Neuronal stem cell (in vitro differentiated cells): ENCODE results near the gene SLC36A2.
"Not testable (repeated sequence)": the region's sequence is repeated elsewhere in the genome, so short reads cannot be mapped to it uniquely, and the experiment has no call there.

Experiments
- DNase-seq: peaks from one replicate; pipeline ENCODE4 v3.0.0-alpha.2; 2013; ENCODE audit warnings: low spot score
- H2AFZ ChIP-seq: one replicate; pipeline ENCODE4 v1.6.1; 2013; ENCODE audit warnings: mild to moderate bottlenecking, low read length, inconsistent platforms
- H2AK5ac ChIP-seq: 2 replicates; pipeline ENCODE4 v1.6.1; 2013; ENCODE audit warnings: low read depth, mild to moderate bottlenecking, inconsistent platforms, low read length, moderate library complexity, mixed read lengths
- H2BK120ac ChIP-seq: 2 replicates; pipeline ENCODE4 v1.6.1; 2013; ENCODE audit warnings: low read depth, mild to moderate bottlenecking, inconsistent platforms, low read length, moderate library complexity, mixed read lengths
- H2BK12ac ChIP-seq: one replicate; pipeline ENCODE4 v1.6.1; 2013; ENCODE audit warnings: low read length, inconsistent platforms
- H2BK15ac ChIP-seq: 2 replicates; pipeline ENCODE4 v1.6.1; 2013; ENCODE audit warnings: mild to moderate bottlenecking, low read length, inconsistent platforms, mixed read lengths
- H2BK5ac ChIP-seq: one replicate; pipeline ENCODE4 v1.6.1; 2013; ENCODE audit warnings: inconsistent platforms, mild to moderate bottlenecking, low read length, moderate library complexity
- H3K14ac ChIP-seq: one replicate; pipeline ENCODE4 v1.6.1; 2013; ENCODE audit warnings: low read length, inconsistent platforms
- H3K18ac ChIP-seq: 2 replicates; pipeline ENCODE4 v1.6.1; 2013; ENCODE audit warnings: low read length, inconsistent platforms
- H3K23ac ChIP-seq: 2 replicates; pipeline ENCODE4 v1.6.1; 2013; ENCODE audit warnings: low read depth, mild to moderate bottlenecking, mixed read lengths, low read length, inconsistent platforms; ENCODE audit not compliant: poor library complexity
- H3K27ac ChIP-seq: replicated peaks from 3 replicates; pipeline ENCODE4 v1.5.1; 2013; ENCODE audit warnings: low read length, inconsistent platforms
- H3K27me3 ChIP-seq, 3 experiments: 2 replicates each; pipeline ENCODE4 v1.6.1; 2013; ENCODE audit warnings: low read length in 3 of 3, mild to moderate bottlenecking in 2 of 3, inconsistent platforms in 1 of 3, low read depth in 1 of 3, mixed read lengths in 1 of 3, moderate library complexity in 1 of 3; ENCODE audit not compliant: control insufficient read depth in 3 of 3, insufficient read depth in 3 of 3
- H3K36me3 ChIP-seq, 2 donors: replicated peaks in 1 of 2; 2 replicates each; pipeline ENCODE4 v1.6.1; 2013; ENCODE audit warnings: low read length in 2 of 2; ENCODE audit not compliant: control insufficient read depth in 2 of 2, insufficient read depth in 2 of 2
- H3K4ac ChIP-seq: 2 replicates; pipeline ENCODE4 v1.6.1; 2013; ENCODE audit warnings: inconsistent platforms, mild to moderate bottlenecking, low read length, moderate library complexity
- H3K4me1 ChIP-seq, 2 donors: 1 replicate in 1 of 2; 2 replicates in 1 of 2; pipeline ENCODE4 v1.6.1; 2013; ENCODE audit warnings: low read length in 2 of 2, low read depth in 1 of 2; ENCODE audit not compliant: control insufficient read depth in 2 of 2, insufficient read depth in 1 of 2
- H3K4me2 ChIP-seq: one replicate; pipeline ENCODE4 v1.6.1; 2013; ENCODE audit warnings: mild to moderate bottlenecking, low read length, inconsistent platforms; ENCODE audit not compliant: insufficient read depth, poor library complexity, severe bottlenecking
- H3K4me3 ChIP-seq, 2 donors: 2 replicates each; pipeline ENCODE4 v1.5.1; 2013; ENCODE audit warnings: low read length in 2 of 2, mild to moderate bottlenecking in 2 of 2, inconsistent platforms in 1 of 2, moderate library complexity in 1 of 2
- H3K79me1 ChIP-seq: one replicate; pipeline ENCODE4 v1.6.1; 2013; ENCODE audit warnings: low read depth, mild to moderate bottlenecking, inconsistent platforms, low read length, moderate library complexity
- H3K9ac ChIP-seq: one replicate; pipeline ENCODE4 v1.6.1; 2013; ENCODE audit warnings: mild to moderate bottlenecking, low read depth, low read length, inconsistent platforms; ENCODE audit not compliant: poor library complexity
- H3K9me3 ChIP-seq, 2 donors: replicated peaks in 1 of 2; 2 replicates each; pipeline versions ENCODE3 to v1.6.1; 2013; ENCODE audit warnings: low read length in 2 of 2, mild to moderate bottlenecking in 2 of 2, inconsistent platforms in 1 of 2, low read depth in 1 of 2, mixed read lengths in 1 of 2, moderate library complexity in 1 of 2; ENCODE audit not compliant: control insufficient read depth in 2 of 2, insufficient read depth in 1 of 2
- H4K8ac ChIP-seq: one replicate; pipeline ENCODE4 v1.6.1; 2013; ENCODE audit warnings: low read depth, mild to moderate bottlenecking, inconsistent platforms, low read length, moderate library complexity
- H4K91ac ChIP-seq: one replicate; pipeline ENCODE4 v1.6.1; 2013; ENCODE audit warnings: low read length, low read depth, mild to moderate bottlenecking, inconsistent platforms; ENCODE audit not compliant: poor library complexity
- WGBS, 2 donors: extraction: QIAGEN DNeasy Blood & Tissue Kit; methylation state at CpG; one replicate each; pipeline ENCODE4 v1.1.7; 2013; ENCODE audit warnings: missing lambda C conversion rate in 2 of 2, mixed read lengths in 1 of 2; ENCODE audit not compliant: insufficient read length in 2 of 2, insufficient replicate concordance in 1 of 2; ENCODE audit errors: extremely low coverage in 2 of 2; 5-methylcytosine and 5-hydroxymethylcytosine counted together

Gene SLC36A2

GRCh38 chr5:151367038-151367437, 19.7 kb upstream of the SLC36A2 start:
- H3K9ac ChIP-seq, H2AK5ac ChIP-seq, H2AFZ ChIP-seq, H3K79me1 ChIP-seq, H3K27ac ChIP-seq, DNase-seq, H2BK5ac ChIP-seq, H3K23ac ChIP-seq, H3K36me3 ChIP-seq, H4K91ac ChIP-seq, H2BK12ac ChIP-seq, H4K8ac ChIP-seq, H3K4ac ChIP-seq, H3K18ac ChIP-seq, H3K4me1 ChIP-seq, H2BK15ac ChIP-seq, H3K4me2 ChIP-seq, H3K27me3 ChIP-seq, H2BK120ac ChIP-seq, H3K9me3 ChIP-seq, H3K4me3 ChIP-seq, H3K14ac ChIP-seq: not testable (repeated sequence)
- WGBS, 2 donors = no CpG with 5 or more reads among the region's 6 CpGs

- H3K4me1 ChIP-seq = no peaks in the 10 kb centered on the region
- H2AK5ac ChIP-seq = no peak overlapping the region
- H2AFZ ChIP-seq = no peak overlapping the region
- H3K4ac ChIP-seq = no peak overlapping the region
- no peak overlapping the region for H2BK12ac ChIP-seq
- no peaks in the 10 kb centered on the region for H3K36me3 ChIP-seq
- H3K18ac ChIP-seq = no peak overlapping the region
- no peak overlapping the region for H3K9ac ChIP-seq
- no peak overlapping the region for H2BK120ac ChIP-seq
- no peak for DNase-seq
- no peak overlapping the region for H3K14ac ChIP-seq
- H2BK5ac ChIP-seq = no peak overlapping the region
- H3K27me3 ChIP-seq = no peaks in the 10 kb centered on the region
- no peaks in the 10 kb centered on the region for H3K79me1 ChIP-seq
- H4K8ac ChIP-seq = no peak overlapping the region
- H3K4me2 ChIP-seq = no peak overlapping the region
- peaks cover 0 to 8% of the 10 kb centered on the region in 2 donors for H3K9me3 ChIP-seq
- H3K23ac ChIP-seq = no peak overlapping the region
- no peak overlapping the region for H2BK15ac ChIP-seq
- H4K91ac ChIP-seq = no peak overlapping the region
- H3K4me3 ChIP-seq = no peak overlapping the region
- H3K27ac ChIP-seq = no peak overlapping the region
These were observed 16.3 kb upstream of the SLC36A2 start for GRCh38 chr5:151363673-151364072.

- no peak overlapping the region for H3K27ac ChIP-seq
- H3K9ac ChIP-seq = no peak overlapping the region
- H2AK5ac ChIP-seq = no peak overlapping the region
- no peaks in the 10 kb centered on the region for H3K36me3 ChIP-seq
- no peaks in the 10 kb centered on the region for H3K79me1 ChIP-seq
- H2AFZ ChIP-seq = no peak overlapping the region
- WGBS, 2 donors = no CpG with 5 or more reads among the region's 3 CpGs
- H3K27me3 ChIP-seq = no peaks in the 10 kb centered on the region
- H3K18ac ChIP-seq = no peak overlapping the region
- H3K4me2 ChIP-seq = no peak overlapping the region
- H2BK5ac ChIP-seq = no peak overlapping the region
- H3K4ac ChIP-seq = no peak overlapping the region
- H3K4me1 ChIP-seq = no peaks in the 10 kb centered on the region
- no peak overlapping the region for H3K4me3 ChIP-seq
- H3K14ac ChIP-seq = no peak overlapping the region
- no peak overlapping the region for H3K23ac ChIP-seq
- no peak overlapping the region for H2BK15ac ChIP-seq
- H2BK12ac ChIP-seq = no peak overlapping the region
- no peak overlapping the region for H2BK120ac ChIP-seq
- no peak overlapping the region for H4K8ac ChIP-seq
- H4K91ac ChIP-seq = no peak overlapping the region
- no peak for DNase-seq
- peaks cover 0 to 6% of the 10 kb centered on the region in 2 donors for H3K9me3 ChIP-seq
These were observed 15.6 kb upstream of the SLC36A2 start for GRCh38 chr5:151362970-151363369.

DNA sequence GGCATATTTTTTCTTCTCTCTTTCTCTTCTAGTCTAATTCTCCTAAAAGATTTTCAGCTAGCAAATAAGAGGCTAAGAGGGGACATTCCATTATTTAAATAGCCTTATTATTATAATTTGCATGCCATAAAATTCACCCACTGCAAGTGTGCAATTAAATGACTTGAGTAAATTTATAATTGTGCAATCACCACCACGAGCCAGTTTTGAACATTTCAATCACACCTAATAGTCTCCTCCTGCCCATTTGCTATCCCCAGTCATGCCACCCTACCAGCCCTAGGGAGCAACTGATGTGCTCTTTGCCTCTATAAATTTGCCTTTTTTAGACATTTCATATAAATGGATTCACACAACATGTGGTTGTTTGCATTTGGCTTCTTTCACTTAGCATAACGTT, 12.0 kb upstream of the SLC36A2 start:
- Histone ChIP-seq H2AK5ac (no peak overlapping the region), H3K18ac (no peak overlapping the region), H2BK15ac (no peak overlapping the region), H3K27ac (no peak overlapping the region), H3K4me2 (no peak overlapping the region), H2BK12ac (no peak overlapping the region), H3K4ac (no peak overlapping the region), H3K9me3 (peaks cover 0 to 2% of the 10 kb centered on the region in 2 donors), H2BK5ac (no peak overlapping the region), H3K36me3 (no peaks in the 10 kb centered on the region), H2BK120ac (no peak overlapping the region), H3K23ac (no peak overlapping the region), H3K27me3 (no peaks in the 10 kb centered on the region), H2AFZ (no peak overlapping the region), H3K79me1 (no peaks in the 10 kb centered on the region), H3K9ac (no peak overlapping the region), H3K4me3 (no peak overlapping the region), H3K4me1 (peaks cover 0 to 1% of the 10 kb centered on the region in 2 donors), H4K8ac (no peak overlapping the region), H3K14ac (no peak overlapping the region), H4K91ac (no peak overlapping the region)
- WGBS, 2 donors = no CpG with 5 or more reads among the region's 2 CpGs
- no peak for DNase-seq
